ENCODE measurements around the gene PRKD1.

The PRKD1 gene

DNA sequence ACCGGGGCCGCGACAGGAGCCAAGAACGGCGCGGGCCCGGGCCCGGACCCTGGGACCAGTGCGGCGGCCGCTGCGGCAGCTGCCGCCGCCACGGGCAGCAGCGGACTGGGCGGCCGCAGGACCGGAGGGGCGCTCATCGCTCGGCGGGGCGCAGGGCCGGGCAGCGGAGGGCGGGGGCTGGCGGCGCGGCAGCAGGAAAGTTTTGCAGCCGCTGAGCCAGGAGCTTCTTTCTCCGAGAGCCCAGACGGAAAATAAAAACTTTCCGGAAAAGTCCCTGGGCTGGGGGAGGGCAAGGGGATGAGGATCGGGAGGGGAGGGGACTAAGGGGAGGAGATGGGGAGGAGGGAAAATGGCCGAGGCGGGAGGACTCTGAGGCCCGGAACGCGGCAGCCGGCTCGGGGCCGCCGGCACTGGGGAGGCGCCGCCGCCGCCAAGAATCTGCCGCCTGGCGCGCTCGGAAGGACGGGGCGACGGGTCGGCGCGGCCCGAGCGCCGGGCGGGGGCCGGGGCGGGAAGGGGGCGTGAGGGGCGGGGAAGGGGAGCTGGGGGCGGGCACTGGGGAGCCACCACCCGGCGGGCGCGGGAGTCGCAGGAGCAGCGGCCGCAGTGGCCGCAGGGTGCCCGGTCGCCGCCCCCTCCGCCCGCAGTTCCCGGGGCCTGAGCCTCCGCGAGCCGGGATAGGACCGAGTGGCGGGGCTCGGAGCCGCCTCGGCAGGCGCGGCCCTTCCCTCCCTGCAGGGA lies at the start of gene PRKD1:
Gene PRKD1 (minus strand): TSS at position 472 of the 741 bp plus-strand sequence.
- no peak for DNase-seq

GRCh38 chr14:29971101-29971500 lies 43.5 kb upstream of the PRKD1 start:
- no peak for DNase-seq

DNA sequence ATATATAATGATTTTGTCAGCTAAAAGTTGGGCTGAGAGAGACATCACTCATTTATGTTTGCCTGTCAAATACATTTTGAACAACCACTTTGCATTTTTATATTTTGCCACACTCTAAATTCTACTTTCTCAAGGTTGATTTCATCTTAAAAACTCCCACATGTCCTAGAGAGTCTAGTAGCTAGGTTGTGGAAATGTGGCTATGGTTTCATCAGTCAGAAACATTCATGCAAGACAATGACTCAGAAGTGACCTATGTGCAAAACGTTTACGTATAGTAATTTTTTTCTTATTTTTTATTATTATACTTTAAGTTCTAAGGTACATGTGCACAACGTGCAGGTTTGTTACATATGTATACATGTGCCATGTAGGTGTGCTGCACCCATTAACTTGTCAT lies 27.4 kb upstream of the PRKD1 start:
- no peak for DNase-seq

GRCh38 chr14:29953501-29953900 lies 25.9 kb upstream of the PRKD1 start:
- no peak for DNase-seq

- DNase-seq: no peak
Measured at GRCh38 chr14:29944091-29944490, 16.4 kb upstream of the PRKD1 start.

- no peak for DNase-seq
Measured at GRCh38 chr14:29941401-29941800, 13.8 kb upstream of the PRKD1 start.

GRCh38 chr14:29940482-29940881 lies 12.8 kb upstream of the PRKD1 start:
- DNase-seq: no peak

- no peak for DNase-seq
Measured at GRCh38 chr14:29937116-29937515, 9.5 kb upstream of the PRKD1 start.

GRCh38 chr14:29930283-29930682 lies 2.6 kb upstream of the PRKD1 start:
- DNase-seq: no peak

DNA sequence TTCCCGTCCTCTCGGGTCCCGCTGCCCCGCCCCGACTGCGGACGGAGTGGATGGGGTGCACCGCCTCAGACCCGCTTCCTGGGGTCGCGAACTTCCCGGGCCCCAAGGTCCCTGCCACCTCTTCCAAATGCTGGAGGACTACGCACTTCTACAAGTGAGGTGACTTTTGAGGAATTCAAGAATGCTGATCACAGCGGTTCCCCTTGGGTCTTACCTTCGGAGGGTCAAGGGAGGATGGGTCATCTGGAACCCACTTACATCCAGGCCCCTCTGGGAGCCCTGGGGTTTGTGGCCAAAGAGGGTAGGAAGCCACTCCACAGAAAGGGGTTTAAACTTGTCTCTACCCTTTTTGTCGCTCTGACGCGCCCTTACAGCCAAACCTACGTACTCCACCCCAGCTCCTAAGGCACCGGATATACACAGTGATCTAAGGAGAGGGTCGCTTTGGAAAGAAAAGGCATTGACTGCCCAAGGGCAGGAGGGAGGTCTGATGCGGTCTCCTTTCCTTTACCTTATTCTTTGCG lies 532 bp upstream of the PRKD1 start:
- DNase-seq: no peak

GRCh38 chr14:29926701-29927375 lies 809 bp downstream of the PRKD1 start:
- no peak for DNase-seq

DNA sequence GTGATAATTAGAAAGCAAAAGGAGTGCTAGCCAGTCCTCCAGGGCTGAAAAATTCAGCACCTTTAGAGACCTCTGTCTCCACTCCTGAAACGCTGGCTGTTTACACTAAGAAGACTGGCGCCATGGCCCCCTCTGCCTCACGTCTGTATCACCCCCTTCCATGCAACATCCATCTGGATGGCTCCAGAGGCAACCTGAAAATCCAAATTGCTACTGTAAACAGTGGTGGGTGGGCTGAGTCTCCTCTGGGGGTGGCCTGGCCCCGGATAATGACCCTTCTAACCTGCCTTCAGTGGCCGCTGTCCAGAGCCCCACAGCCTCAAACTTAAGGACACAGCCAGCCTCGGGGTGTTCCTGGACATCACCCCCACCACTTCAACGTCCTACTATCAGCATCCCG lies 1.4 kb downstream of the PRKD1 start:
- DNase-seq: no peak

DNA sequence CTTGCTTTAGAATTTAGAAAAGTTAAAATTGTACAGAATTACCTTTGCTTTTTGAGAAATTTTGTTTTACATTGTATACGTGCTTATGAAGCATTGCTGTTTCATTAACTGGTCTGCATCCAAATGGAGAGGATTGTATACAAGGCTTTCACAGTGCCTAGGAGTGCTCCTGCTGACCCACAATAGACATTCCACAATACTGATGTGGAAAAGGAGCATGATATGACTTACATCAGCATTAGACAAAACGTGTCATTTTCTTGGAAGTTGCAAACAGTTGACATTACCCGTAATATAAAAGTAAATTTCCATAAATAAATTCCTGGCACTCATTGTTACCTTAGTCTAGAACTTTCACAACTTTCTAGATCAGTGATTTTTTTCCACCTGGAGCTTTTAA lies 1.9 kb downstream of the PRKD1 start:
- DNase-seq: no peak

DNA sequence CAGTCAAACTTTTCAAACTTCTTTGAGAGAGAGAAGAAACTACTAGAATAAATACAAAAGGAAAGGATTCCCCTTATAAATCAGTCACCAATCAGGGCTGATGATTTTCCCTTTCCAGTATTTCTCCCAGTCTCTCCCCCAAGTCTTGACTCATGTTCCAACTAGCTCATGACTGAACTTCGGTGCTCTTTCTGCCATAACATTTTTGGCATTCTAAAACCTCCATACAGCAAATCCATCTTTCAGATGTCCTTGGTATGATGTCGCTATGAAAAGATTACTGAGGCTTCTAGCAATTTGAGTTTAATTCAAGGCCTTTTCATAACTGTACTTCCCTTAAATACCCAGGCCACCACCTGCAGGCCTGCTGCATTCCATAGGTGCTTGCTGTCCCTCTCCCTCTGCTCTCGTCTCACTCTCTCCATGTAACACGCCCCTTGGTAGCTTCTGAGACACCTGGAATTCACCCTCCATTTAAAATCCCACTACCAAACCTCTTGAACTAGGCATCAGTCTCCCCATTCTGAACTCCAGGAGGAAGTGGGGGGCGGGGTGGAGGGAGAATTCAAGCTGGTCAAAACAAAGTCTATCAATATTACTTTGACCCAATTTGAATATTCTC lies 2.4 kb downstream of the PRKD1 start:
- no peak for DNase-seq

- DNase-seq: no peak
Measured at GRCh38 chr14:29919845-29920244, 7.8 kb downstream of the PRKD1 start.

GRCh38 chr14:29918981-29919380 lies 8.7 kb downstream of the PRKD1 start:
- DNase-seq: no peak

GRCh38 chr14:29913566-29913965 lies 14.1 kb downstream of the PRKD1 start:
- DNase-seq: no peak

DNA sequence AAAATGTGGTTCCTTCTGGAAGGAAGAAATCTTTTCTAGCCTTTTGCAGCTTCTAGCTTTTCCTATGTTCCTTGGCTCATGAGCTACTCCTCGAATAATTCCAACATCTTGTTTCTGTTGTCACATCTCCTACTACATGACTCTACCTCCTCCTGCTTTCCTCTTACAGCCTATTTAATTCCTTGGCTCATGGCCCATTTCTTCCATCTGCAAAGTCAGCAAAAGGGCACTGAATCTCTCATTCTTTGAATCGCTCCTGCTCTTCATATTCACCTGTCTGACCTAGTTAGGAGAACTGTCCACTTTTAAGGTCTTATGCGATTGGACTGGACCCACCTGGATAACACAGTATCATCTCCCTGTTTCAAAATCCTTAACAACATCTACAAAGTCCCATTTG lies 15.8 kb downstream of the PRKD1 start:
- DNase-seq: no peak

DNA sequence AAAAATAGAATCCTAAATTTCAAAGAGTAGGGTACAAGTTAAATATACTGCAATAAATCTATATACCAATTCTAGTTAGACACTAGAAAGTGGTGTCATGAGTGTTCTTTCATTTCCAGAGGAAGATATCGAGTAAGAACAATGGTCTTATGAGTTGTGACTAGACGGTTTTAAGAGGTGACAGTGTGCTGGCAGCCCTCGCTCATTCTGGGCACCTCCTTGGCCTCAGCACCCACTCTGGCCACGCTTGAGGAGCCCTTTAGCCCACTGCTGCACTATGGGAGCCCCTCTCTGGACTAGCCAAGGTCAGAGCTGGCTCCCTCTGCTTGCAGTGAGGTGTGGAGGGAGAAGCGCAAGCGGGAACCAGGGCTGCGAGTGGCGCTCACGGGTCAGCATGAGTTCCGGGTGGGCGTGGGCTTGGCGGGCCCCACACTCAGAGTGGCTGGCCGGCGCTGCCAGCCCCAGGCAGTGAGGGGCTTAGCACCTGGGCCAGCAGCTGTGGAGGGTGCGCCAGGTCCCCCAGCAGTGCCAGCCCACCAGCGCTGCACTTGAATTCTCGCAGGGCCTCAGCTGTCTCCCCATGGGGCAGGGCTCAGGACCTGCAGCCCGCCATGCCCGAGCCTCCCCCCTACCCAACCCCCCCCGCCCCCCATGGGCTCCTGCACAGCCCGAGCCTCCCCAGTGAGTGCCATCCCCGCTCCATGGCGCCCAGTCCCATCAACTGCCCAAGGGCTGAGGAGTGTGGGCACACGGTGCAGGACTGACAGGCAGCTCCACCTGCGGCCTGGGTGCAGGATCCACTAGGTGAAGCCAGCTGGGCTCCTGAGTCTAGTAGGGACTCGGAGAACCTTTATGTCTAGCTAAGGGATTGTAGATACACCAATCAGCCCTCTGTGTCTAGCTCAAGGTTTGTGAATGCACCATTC lies 18.7 kb downstream of the PRKD1 start:
- no peak for DNase-seq

- DNase-seq: no peak
Measured at GRCh38 chr14:29906256-29906870, 21.3 kb downstream of the PRKD1 start.

DNA sequence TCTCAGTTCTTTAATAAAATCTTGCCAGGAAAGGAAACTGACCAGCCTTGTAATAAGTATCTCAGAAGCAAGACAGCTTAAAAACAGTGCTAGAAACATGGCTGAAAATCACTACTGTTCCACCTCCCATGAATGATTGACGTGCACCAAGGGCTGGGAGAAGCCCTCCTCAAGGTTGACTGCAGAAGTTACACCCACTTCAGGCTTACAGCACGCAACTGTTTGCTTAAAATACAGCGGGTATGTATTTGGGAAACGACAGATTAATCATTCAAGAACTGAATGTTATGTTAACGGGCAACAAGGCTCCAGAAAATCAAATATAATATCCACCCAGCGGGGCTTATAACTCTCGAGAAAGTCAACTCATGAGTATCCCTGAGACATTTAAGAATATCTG lies 22.1 kb downstream of the PRKD1 start:
- no peak for DNase-seq

GRCh38 chr14:29900609-29901350 lies 26.9 kb downstream of the PRKD1 start:
- no peak for DNase-seq

All from stimulated activated CD4-positive, alpha-beta T cell treated with anti-CD3 and anti-CD28 coated beads, Interleukin-4, amount 100 ng/mL, for 24 hours (primary cell).